Mesenchymal stem cell (in vitro differentiated cells and primary cell): ENCODE measurements around the gene NSG2.
A peak's percentile ranks its signal among the peaks of the same experiment; 100 is the strongest.

Experiments used
- DNase-seq: peaks from one replicate; pipeline ENCODE4 v3.0.0-alpha.2; 2013
- H2AFZ ChIP-seq: one replicate; pipeline ENCODE4 v1.6.1; 2013; ENCODE audit warnings: low read depth, mild to moderate bottlenecking, control low read depth, inconsistent platforms, low read length, moderate library complexity
- H2AK5ac ChIP-seq: 2 replicates; pipeline ENCODE4 v1.6.1; 2013; ENCODE audit warnings: low read length, moderate library complexity, mild to moderate bottlenecking, inconsistent platforms; ENCODE audit not compliant: severe bottlenecking
- H2BK120ac ChIP-seq: one replicate; pipeline ENCODE4 v1.6.1; 2013; ENCODE audit warnings: low read depth, mild to moderate bottlenecking, inconsistent platforms, low read length, moderate library complexity
- H2BK12ac ChIP-seq, 2 experiments: one replicate each; pipeline ENCODE4 v1.6.1; 2013; ENCODE audit warnings: inconsistent platforms in 2 of 2, low read length in 2 of 2, mild to moderate bottlenecking in 2 of 2, moderate library complexity in 2 of 2, control low read depth in 1 of 2
- H2BK15ac ChIP-seq: one replicate; pipeline ENCODE4 v1.6.1; 2013; ENCODE audit warnings: mild to moderate bottlenecking, low read depth, inconsistent platforms; ENCODE audit not compliant: poor library complexity, severe bottlenecking
- H2BK5ac ChIP-seq: 2 replicates; pipeline ENCODE4 v1.6.1; 2013; ENCODE audit warnings: low read depth, mild to moderate bottlenecking, low read length, control low read depth, inconsistent platforms; ENCODE audit not compliant: poor library complexity, severe bottlenecking
- H3K14ac ChIP-seq, 2 experiments: one replicate each; pipeline ENCODE4 v1.6.1; 2013; ENCODE audit warnings: inconsistent platforms in 2 of 2, low read length in 2 of 2, control low read depth in 1 of 2, mild to moderate bottlenecking in 1 of 2, moderate library complexity in 1 of 2
- H3K18ac ChIP-seq, 2 experiments: one replicate each; pipeline ENCODE4 v1.6.1; 2013; ENCODE audit warnings: inconsistent platforms in 2 of 2, low read length in 2 of 2, control low read depth in 1 of 2, low read depth in 1 of 2, mild to moderate bottlenecking in 1 of 2
- H3K23ac ChIP-seq, 2 experiments: one replicate each; pipeline ENCODE4 v1.6.1; 2013; ENCODE audit warnings: inconsistent platforms in 2 of 2, low read length in 2 of 2, mild to moderate bottlenecking in 2 of 2, moderate library complexity in 2 of 2, control low read depth in 1 of 2
- H3K27ac ChIP-seq: 2 replicates; pipeline ENCODE4 v1.5.1; 2013; ENCODE audit warnings: mild to moderate bottlenecking, moderate library complexity, low read length, control low read depth, inconsistent platforms; ENCODE audit not compliant: poor library complexity, severe bottlenecking
- H3K27me3 ChIP-seq, 2 experiments: 2 replicates each; pipeline versions ENCODE4 v1.6.1 to v1.7.0; 2013; ENCODE audit warnings: low read length in 2 of 2, mild to moderate bottlenecking in 2 of 2, moderate library complexity in 2 of 2, control low read depth in 1 of 2, inconsistent platforms in 1 of 2; ENCODE audit not compliant: control insufficient read depth in 1 of 2, insufficient read depth in 1 of 2
- H3K36me3 ChIP-seq, 2 experiments: 2 replicates each; pipeline versions ENCODE4 v1.6.1 to v1.7.0; 2013; ENCODE audit warnings: low read length in 2 of 2, control low read depth in 1 of 2, inconsistent platforms in 1 of 2, low read depth in 1 of 2, mild to moderate bottlenecking in 1 of 2; ENCODE audit not compliant: insufficient read depth in 2 of 2, control insufficient read depth in 1 of 2
- H3K4ac ChIP-seq, 2 experiments: one replicate each; pipeline ENCODE4 v1.6.1; 2013; ENCODE audit warnings: inconsistent platforms in 2 of 2, low read length in 2 of 2, mild to moderate bottlenecking in 2 of 2, moderate library complexity in 2 of 2, control low read depth in 1 of 2, low read depth in 1 of 2
- H3K4me1 ChIP-seq: 2 replicates; pipeline ENCODE4 v1.6.1; 2013; ENCODE audit warnings: low read depth, low read length, control low read depth; ENCODE audit not compliant: control insufficient read depth, insufficient read depth
- H3K4me2 ChIP-seq: 2 replicates; pipeline ENCODE4 v1.6.1; 2013; ENCODE audit warnings: low read length, mild to moderate bottlenecking, inconsistent platforms; ENCODE audit not compliant: poor library complexity, severe bottlenecking
- H3K4me3 ChIP-seq, 2 experiments: 2 replicates each; pipeline versions ENCODE4 v1.5.1 to v1.7.0; 2013; ENCODE audit warnings: low read length in 2 of 2, mild to moderate bottlenecking in 2 of 2, control low read depth in 1 of 2, low read depth in 1 of 2; ENCODE audit not compliant: insufficient read depth in 1 of 2
- H3K79me1 ChIP-seq: replicated peaks from 2 replicates; pipeline ENCODE4 v1.6.1; 2013; ENCODE audit warnings: mild to moderate bottlenecking, control low read depth, low read length, inconsistent platforms; ENCODE audit not compliant: poor library complexity, severe bottlenecking
- H3K9ac ChIP-seq: 2 replicates; pipeline ENCODE4 v1.7.0; 2013; ENCODE audit warnings: mild to moderate bottlenecking, low read length, moderate library complexity
- H3K9me3 ChIP-seq: 2 replicates; pipeline ENCODE4 v1.7.0; 2013; ENCODE audit warnings: mild to moderate bottlenecking, low read length; ENCODE audit not compliant: control insufficient read depth
- H4K8ac ChIP-seq: one replicate; pipeline ENCODE4 v1.6.1; 2013; ENCODE audit warnings: inconsistent platforms, mild to moderate bottlenecking, low read length, moderate library complexity
- H4K91ac ChIP-seq: one replicate; pipeline ENCODE4 v1.6.1; 2013; ENCODE audit warnings: mild to moderate bottlenecking, low read length, inconsistent platforms
- WGBS: methylation state at CpG from one replicate; pipeline ENCODE4 v1.1.7; 2013; ENCODE audit warnings: mixed read lengths; 5-methylcytosine and 5-hydroxymethylcytosine counted together

NSG2 gene

GRCh38 chr5:174067499-174067898, 22.0 kb downstream of the NSG2 start:
- Histone ChIP-seq H3K79me1 (no peaks in the 10 kb centered on the region), H3K14ac (no peak overlapping the region), H2BK12ac (no peak overlapping the region), H4K8ac (no peak overlapping the region), H3K23ac (no peak overlapping the region), H2BK15ac (no peak overlapping the region), H3K18ac (no peak overlapping the region), H3K27me3 (peaks cover 3 to 14% of the 10 kb centered on the region in 2 experiments), H3K9me3 (no peaks in the 10 kb centered on the region), H2BK5ac (no peak overlapping the region), H2BK120ac (no peak overlapping the region), H3K9ac (no peak overlapping the region), H3K4ac (no peak overlapping the region), H3K27ac (no peak overlapping the region), H3K36me3 (no peaks in the 10 kb centered on the region), H3K4me1 (no peaks in the 10 kb centered on the region), H2AK5ac (no peak overlapping the region), H3K4me3 (no peak overlapping the region), H4K91ac (no peak overlapping the region), H2AFZ (no peak overlapping the region), H3K4me2 (peak overlapping the region; percentile 34)
- no peak for DNase-seq
- 61% methylated on average over 1 of the region's 1 CpG for WGBS

- no peaks in the 10 kb centered on the region for H3K4me1 ChIP-seq
- H3K79me1 ChIP-seq, result no peaks in the 10 kb centered on the region
- H3K23ac ChIP-seq, result no peak overlapping the region
- H3K9ac ChIP-seq, result no peak overlapping the region
- H4K8ac ChIP-seq, result no peak overlapping the region
- no peak overlapping the region for H3K18ac ChIP-seq
- H2BK5ac ChIP-seq, result no peak overlapping the region
- H3K36me3 ChIP-seq, result no peaks in the 10 kb centered on the region
- no peak overlapping the region for H4K91ac ChIP-seq
- no peak overlapping the region for H2AFZ ChIP-seq
- no peak overlapping the region for H3K14ac ChIP-seq
- H2BK15ac ChIP-seq, result no peak overlapping the region
- no peaks in the 10 kb centered on the region for H3K9me3 ChIP-seq
- H3K4ac ChIP-seq, result no peak overlapping the region
- no peaks in the 10 kb centered on the region for H3K27me3 ChIP-seq
- H2AK5ac ChIP-seq, result no peak overlapping the region
- DNase-seq, result no peak
- H2BK120ac ChIP-seq, result no peak overlapping the region
- no peak overlapping the region for H3K4me2 ChIP-seq
- 79% methylated on average over 8 of the region's 8 CpGs for WGBS
- no peak overlapping the region for H2BK12ac ChIP-seq
- no peak overlapping the region for H3K27ac ChIP-seq
- H3K4me3 ChIP-seq, result no peak overlapping the region
Measured at GRCh38 chr5:174071484-174071883, 26.0 kb downstream of the NSG2 start.

GRCh38 chr5:174073122-174073660, 27.7 kb downstream of the NSG2 start:
- Histone ChIP-seq H3K18ac (no peak overlapping the region), H3K79me1 (no peaks in the 10 kb centered on the region), H3K36me3 (no peaks in the 10 kb centered on the region), H3K4me2 (no peak overlapping the region), H3K27ac (no peak overlapping the region), H3K9me3 (no peaks in the 10 kb centered on the region), H3K27me3 (no peaks in the 10 kb centered on the region), H3K23ac (no peak overlapping the region), H3K4me3 (no peak overlapping the region), H4K8ac (no peak overlapping the region), H3K4ac (no peak overlapping the region), H2AFZ (no peak overlapping the region), H2BK12ac (no peak overlapping the region), H3K4me1 (no peaks in the 10 kb centered on the region), H2BK120ac (no peak overlapping the region), H2BK15ac (no peak overlapping the region), H2AK5ac (no peak overlapping the region), H2BK5ac (no peak overlapping the region), H3K14ac (no peak overlapping the region), H4K91ac (no peak overlapping the region), H3K9ac (no peak overlapping the region)
- no peak for DNase-seq
- 78% methylated on average over 3 of the region's 3 CpGs for WGBS

GRCh38 chr5:174074369-174074768, 28.9 kb downstream of the NSG2 start:
- Histone ChIP-seq H4K91ac (no peak overlapping the region), H3K23ac (no peak overlapping the region), H2BK12ac (no peak overlapping the region), H3K4me1 (no peaks in the 10 kb centered on the region), H2BK120ac (no peak overlapping the region), H3K36me3 (no peaks in the 10 kb centered on the region), H2AFZ (no peak overlapping the region), H3K9ac (no peak overlapping the region), H3K4ac (no peak overlapping the region), H3K18ac (no peak overlapping the region), H3K27me3 (no peaks in the 10 kb centered on the region), H3K79me1 (no peaks in the 10 kb centered on the region), H4K8ac (no peak overlapping the region), H2BK5ac (no peak overlapping the region), H3K4me3 (no peak overlapping the region), H3K14ac (no peak overlapping the region), H3K9me3 (no peaks in the 10 kb centered on the region), H2AK5ac (no peak overlapping the region), H3K27ac (no peak overlapping the region), H3K4me2 (no peak overlapping the region), H2BK15ac (no peak overlapping the region)
- DNase-seq, result no peak
- WGBS, result 88% methylated on average over 7 of the region's 7 CpGs
